AG09319 (cell line): ENCODE data around the gene CCDC167.
A peak's percentile ranks its signal among the peaks of the same experiment; 100 is the strongest.

Experiments
- DNase-seq: peaks from one replicate; pipeline ENCODE4 v3.0.0-alpha.2; 2010; ENCODE audit warnings: low read depth; ENCODE audit errors: extremely low read depth
- TF ChIP-seq, protein P1 (sequence below): IDR thresholded peaks from 2 replicates; pipeline ENCODE4 v1.5.1; 2011; ENCODE audit warnings: low read depth, mild to moderate bottlenecking, inconsistent platforms, low read length, moderate library complexity

The CCDC167 gene

DNA sequence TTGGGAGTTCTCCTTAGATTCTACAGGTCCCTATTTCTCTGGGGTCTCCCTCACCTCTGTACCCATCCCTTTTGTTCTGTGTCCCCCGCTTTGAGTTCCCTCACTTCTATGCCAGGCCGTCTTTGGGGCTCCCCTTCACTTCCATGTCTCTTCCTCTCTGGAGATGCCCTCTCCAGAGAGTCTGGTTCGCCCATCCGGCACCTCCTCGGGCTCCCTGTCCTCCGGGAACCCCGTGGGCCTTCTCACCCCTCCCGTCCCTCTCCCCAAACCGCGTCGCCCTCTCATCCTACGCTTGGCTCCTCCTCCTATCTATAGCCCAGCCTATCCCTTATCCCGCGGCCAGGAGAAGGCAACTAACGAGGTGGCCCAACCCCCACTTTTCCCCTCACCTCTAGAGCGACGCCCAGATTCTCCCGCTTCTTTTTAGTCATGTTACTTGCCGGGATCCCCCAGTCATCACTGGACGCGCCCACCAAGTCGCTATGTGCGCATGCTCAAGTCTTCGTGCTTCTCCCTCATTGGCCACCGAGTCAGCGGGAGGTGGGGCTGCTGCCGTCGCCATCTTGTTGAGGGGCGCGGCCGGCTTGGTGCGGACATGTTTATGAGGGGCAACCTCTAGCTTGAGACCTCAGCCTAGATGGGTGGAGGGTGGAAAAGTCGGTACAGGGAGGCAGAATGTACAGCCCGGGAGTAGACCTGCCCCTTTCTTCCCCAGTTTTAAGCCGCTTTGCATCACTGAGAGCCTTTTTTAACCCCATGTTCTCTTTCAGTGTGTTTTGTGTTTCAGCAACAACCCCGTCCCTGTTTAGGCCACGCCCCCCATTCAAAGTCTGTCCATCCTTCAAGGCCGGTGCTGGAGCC, at the start of gene CCDC167:
Gene CCDC167, minus strand, starts transcription at position 461 of the 861 bp plus-strand sequence. Its CDS starts 30 bp downstream, at position 431.
- peak; percentile 84 for DNase-seq
- TF ChIP-seq, protein P1, sequence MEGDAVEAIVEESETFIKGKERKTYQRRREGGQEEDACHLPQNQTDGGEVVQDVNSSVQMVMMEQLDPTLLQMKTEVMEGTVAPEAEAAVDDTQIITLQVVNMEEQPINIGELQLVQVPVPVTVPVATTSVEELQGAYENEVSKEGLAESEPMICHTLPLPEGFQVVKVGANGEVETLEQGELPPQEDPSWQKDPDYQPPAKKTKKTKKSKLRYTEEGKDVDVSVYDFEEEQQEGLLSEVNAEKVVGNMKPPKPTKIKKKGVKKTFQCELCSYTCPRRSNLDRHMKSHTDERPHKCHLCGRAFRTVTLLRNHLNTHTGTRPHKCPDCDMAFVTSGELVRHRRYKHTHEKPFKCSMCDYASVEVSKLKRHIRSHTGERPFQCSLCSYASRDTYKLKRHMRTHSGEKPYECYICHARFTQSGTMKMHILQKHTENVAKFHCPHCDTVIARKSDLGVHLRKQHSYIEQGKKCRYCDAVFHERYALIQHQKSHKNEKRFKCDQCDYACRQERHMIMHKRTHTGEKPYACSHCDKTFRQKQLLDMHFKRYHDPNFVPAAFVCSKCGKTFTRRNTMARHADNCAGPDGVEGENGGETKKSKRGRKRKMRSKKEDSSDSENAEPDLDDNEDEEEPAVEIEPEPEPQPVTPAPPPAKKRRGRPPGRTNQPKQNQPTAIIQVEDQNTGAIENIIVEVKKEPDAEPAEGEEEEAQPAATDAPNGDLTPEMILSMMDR: no peak

DNA sequence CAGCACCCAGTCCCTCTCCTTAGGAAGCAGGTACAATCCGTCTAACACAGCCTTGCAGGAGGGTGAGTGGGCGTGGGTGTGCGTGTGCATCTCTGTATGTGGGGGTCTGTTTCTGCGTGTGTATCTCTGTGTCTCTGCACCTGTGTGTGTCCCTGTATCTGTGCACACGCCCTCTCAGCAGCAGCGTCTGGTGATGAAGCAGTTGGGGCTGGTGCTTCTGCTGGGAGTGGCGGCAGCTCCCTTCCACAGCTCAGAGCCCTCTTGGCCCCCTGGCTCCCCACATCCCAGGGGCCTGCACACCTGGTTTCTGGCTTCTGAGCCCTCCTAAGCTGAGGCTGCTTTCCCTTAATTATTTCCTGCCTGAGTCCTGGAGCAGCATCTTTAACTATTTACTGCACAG, 49.5 kb upstream of the CCDC167 start:
- no peak for DNase-seq
- TF ChIP-seq, protein P1: no peak

DNA sequence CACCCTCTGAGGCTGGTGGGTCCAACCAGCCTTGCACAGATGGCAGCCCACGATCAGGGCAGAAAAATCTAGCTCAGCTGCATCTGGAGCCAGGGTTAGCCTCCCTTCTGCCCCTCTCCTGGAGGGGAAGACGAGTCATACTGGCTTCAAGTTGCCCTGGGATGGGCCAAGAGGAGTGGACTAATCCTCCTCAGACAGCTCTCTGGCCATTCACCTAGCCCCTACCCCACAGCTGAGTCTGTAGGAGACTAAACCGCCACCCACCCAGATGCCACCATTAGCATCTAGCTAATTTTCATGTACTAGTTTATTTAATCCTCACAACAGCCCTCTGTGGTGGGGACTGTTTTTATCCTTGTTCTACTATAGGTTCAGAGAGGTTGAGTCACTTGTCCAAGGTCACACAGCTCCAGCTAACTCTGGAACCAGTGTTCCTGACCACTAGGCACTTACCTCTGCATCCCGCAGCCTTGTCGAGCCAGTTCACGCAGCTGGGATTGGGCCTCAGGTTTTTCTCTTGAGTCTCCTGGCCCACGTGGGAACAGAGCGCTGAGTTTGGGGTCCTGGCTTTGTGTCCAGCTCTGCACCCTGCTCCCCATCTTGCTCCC, 48.5 kb upstream of the CCDC167 start:
- no peak for DNase-seq
- TF ChIP-seq, protein P1: no peak

DNA sequence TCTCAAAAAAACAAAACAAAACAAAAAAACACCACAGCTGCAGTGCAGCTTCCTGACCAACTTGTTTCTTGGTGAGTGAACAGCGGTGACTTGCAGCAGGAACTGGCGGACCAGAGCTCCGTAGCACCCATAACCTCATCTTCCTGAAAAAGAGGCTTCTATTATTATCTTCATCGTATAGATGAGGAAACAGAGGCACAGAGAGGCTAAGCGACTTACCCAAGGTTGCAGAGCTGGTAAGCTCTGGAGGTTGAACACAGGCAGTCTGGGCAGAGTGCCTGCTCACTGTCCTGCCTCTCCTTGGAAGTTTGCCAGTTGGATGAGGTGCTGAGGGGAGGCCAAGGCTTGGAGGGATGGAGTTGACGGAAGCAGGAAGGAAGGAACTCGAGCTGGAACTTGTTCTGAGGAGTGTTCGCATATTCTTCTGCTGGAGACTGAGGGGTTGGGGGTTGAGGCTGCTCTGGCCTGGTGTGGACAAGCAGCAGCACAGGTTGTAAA, 47.9 kb upstream of the CCDC167 start:
- no peak for DNase-seq
- TF ChIP-seq, protein P1: no peak

DNA sequence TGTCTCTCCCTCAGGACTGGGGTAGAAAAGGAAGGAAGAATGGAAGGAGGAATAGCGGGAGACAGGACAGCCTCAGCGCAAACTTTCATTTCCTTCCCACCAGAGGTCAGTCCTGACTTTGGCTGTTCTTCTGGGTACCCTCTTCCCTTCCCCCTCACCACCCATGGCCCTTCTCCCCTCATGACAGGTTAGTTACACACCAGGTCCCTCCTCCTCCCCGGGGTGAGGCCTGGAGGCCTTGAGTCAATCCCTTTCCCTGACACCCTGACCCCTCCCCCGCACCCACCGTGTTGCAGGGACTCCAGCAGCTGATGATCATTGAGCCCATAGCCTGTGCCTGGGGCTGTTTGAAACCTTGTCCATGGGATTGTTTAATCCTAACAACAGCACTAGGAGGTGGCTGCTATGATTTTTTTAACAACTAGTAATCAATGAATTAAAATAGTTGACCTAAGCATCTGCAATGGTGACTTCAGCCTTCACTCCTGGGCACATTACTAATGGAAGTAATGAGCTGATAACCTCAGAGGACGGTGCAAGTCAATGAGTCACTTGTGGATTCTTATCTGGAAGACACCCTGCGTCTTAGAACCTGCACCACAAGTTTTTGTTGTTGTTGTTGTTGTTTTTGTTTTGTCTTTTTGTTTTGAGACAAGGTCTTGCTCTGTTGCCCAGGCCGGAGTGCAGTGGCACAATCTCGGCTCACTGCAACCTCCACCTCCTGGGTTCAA, 46.6 kb upstream of the CCDC167 start:
- TF ChIP-seq, protein P1: no peak
- no peak for DNase-seq

DNA sequence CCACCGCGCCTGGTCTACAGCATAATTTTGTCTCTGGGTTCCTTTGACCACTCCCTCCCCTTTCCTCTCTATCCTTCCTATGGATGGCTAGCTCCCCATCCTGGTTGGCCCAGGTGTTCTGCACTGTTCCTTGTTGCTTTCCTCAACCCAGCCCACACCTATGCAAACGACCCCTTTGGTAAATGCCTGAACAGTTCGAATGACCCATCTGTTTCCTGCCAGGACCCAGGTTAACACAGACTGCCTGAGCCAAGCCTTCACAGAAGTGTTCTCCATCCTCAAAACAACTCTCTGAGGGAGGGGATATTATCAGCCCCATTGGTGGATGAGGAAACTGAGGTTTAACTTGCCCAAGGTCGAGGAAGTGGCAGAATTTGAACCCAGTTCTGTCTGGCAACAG, 44.8 kb upstream of the CCDC167 start:
- DNase-seq: no peak
- TF ChIP-seq, protein P1: no peak
